BJ (cell line): ENCODE measurements around the gene NT5C2. TPM values are rescaled to one million over a fixed set of nuclear protein-coding genes. Genes with fewer than 3 reads are reported as not detected.

ENCODE experiments used
- CTCF ChIA-PET: fragments of 350-600 bp; formaldehyde crosslinking; extraction: SDS; loops from one replicate; lab custom pipeline; 2021; ENCODE audit warnings: antibody characterized with exemption, inconsistent platforms; lab: Yijun Ruan, JAX
- POLR2A ChIA-PET: fragments of 300-600 bp; sonication (Branson Sonifier 250); formaldehyde crosslinking; extraction: SDS; loops from one replicate; lab custom pipeline; 2021; ENCODE audit warnings: antibody characterized with exemption; lab: Charles Lee
- DNase-seq: peaks from one replicate; pipeline ENCODE4 v3.0.0-alpha.2; 2011; ENCODE audit warnings: low read depth
- H3K27me3 ChIP-seq: 2 replicates; pipeline ENCODE4 v1.6.0; 2011; ENCODE audit warnings: low read length; ENCODE audit not compliant: control insufficient read depth, insufficient read depth
- H3K36me3 ChIP-seq: 2 replicates; pipeline ENCODE4 v1.5.1; 2011; ENCODE audit warnings: low read length; ENCODE audit not compliant: control insufficient read depth, insufficient read depth
- H3K4me3 ChIP-seq: 2 replicates; pipeline ENCODE4 v1.5.1; 2011; ENCODE audit warnings: low read depth, mild to moderate bottlenecking, control low read depth, low read length
- polyA plus RNA-seq: library from polyadenylated mRNA; depleted of rRNA; stranded (reverse); fragments of >200 nt; gene quantifications from 2 replicates; pipeline ENCODE4 v1.2.3, GENCODE V29; 2011
- TF ChIP-seq, protein P1 (sequence below): IDR thresholded peaks from 2 replicates; pipeline ENCODE4 v1.5.1; 2011; ENCODE audit warnings: low read depth, mild to moderate bottlenecking, control low read depth, inconsistent platforms, low read length, moderate library complexity; ENCODE audit not compliant: insufficient read depth

Gene NT5C2
- polyA plus RNA-seq, 1 experiment, result 49.3 TPM

DNA sequence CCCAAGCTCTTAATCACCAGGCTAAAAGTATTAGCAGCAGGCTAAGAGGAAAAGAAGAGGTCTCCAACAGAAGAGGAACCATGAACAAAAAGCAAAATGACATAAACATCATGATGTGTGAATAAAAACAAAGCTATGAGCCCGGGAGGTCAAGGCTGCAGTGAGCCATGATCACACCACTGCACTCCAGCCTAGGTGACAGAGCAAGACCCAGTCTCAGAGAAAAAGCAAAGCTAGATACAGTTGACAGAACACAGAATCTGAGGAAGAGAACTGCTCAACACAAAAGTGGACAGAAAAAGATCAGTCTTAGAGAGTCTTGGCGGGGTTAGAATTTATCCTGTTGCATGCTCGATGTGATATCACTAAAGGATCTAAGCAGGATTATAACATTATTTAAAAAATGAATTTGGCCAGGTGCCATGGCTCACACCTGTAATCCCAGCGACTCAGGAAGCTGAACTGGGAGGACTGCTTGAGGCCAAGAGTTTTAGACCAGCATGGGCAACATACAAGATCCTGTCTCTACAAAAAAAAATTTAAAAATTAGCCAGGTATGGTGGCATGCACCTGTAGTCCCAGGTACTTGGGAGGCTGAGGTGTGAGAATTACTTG, 37.5 kb downstream of the NT5C2 start:
- ChIA-PET CTCF (interaction anchor here (1.2 to 2.5 kb wide), 3 partner anchors 8 to 89 kb away, joined by 3 to 9 read pairs (median 9); no protein-coding TSS in a partner anchor), POLR2A (no interaction called here)
- TF ChIP-seq, protein P1, sequence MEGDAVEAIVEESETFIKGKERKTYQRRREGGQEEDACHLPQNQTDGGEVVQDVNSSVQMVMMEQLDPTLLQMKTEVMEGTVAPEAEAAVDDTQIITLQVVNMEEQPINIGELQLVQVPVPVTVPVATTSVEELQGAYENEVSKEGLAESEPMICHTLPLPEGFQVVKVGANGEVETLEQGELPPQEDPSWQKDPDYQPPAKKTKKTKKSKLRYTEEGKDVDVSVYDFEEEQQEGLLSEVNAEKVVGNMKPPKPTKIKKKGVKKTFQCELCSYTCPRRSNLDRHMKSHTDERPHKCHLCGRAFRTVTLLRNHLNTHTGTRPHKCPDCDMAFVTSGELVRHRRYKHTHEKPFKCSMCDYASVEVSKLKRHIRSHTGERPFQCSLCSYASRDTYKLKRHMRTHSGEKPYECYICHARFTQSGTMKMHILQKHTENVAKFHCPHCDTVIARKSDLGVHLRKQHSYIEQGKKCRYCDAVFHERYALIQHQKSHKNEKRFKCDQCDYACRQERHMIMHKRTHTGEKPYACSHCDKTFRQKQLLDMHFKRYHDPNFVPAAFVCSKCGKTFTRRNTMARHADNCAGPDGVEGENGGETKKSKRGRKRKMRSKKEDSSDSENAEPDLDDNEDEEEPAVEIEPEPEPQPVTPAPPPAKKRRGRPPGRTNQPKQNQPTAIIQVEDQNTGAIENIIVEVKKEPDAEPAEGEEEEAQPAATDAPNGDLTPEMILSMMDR, result no peak
- DNase-seq, result no peak
- H3K27me3 ChIP-seq, result no peaks in the 10 kb centered on the region
- H3K36me3 ChIP-seq, result peaks cover 1% of the 10 kb centered on the region; the same call in 1 of the 2 replicates
- no peak overlapping the region for H3K4me3 ChIP-seq

DNA sequence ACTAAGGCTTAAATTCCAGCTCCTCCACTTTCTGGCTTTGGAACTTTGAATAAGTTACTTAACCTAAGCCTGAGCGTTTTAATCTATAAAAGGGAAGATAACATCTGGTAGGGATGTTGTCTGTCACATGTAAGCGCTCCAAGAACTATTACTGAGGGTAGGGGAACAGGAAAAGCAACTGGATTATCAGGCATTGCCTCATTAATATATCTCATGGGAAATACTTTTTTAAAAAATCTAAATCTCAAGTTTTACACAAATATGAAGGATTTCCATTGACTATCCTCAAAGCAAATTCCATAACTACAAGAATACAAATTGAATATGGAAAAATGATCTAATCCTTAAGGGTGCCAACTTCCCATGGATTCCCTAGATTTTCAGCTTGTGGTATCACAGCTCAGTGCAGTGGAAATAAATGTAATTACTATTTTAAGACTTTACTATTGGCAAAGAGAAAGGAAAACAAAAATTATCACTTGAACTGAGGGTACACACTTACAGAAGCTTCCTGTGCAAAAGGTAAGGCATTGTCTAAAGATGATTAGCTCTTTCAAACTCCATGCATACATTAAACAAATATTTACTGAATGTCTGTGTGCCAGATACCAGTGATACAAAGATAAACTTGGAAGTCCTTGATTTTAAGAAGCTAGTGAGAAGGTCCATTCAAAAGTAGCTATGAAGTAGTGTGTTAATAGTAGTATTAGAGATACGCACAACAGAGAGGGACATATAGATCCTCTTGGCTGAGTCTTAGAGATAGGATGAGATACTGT, 38.4 kb downstream of the NT5C2 start:
- H3K36me3 ChIP-seq, result peaks cover 1% of the 10 kb centered on the region; the same call in 1 of the 2 replicates
- no peak for DNase-seq
- H3K4me3 ChIP-seq, result no peak overlapping the region
- TF ChIP-seq, protein P1, result no peak
- ChIA-PET POLR2A (no interaction called here), CTCF (interaction anchor here (1.2 to 2.5 kb wide), 4 partner anchors 9 to 90 kb away, joined by 3 to 9 read pairs (median 6); no protein-coding TSS in a partner anchor)
- no peaks in the 10 kb centered on the region for H3K27me3 ChIP-seq

DNA sequence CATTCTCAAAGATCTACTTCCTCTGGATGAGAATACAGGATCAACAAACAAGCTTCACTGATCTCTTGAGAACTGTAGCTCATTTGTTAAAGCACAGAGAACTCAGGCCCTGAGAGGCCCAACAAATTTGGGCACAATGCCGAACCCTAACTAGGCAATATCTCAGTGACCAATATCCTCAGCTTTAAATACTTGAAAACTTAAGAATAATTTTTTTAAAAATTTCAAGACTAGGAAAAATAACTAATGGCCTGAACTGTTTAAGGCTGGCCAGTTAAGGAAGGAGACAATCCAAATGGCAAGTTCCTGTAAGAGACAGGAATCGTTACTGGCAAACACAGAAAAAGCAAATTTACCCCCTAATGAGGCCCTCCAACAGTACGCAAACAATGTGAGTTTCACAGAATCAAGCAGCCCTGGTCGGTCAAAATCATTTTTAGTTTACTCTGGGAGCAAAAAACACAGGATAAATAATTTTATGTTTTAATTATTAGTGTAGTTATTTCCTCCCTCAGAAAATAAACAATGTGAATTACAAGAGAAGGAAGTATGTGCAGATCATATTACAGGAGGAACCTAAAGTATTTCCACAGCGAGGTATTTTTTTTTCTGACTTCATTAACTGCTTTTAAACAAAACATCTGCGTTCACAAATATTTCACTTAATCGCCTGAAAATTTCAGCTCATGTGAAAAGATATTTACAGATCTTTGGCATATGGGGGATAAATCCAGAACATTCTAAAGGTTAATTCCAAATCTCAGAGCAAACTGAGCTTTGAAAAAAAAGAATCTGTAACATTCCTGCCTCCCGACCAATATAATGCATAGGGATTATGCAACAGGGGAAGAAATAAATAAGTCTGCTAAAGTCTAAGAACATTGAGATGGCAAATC, 39.5 kb downstream of the NT5C2 start:
- H3K36me3 ChIP-seq, result no peaks in the 10 kb centered on the region
- DNase-seq, result no peak
- ChIA-PET CTCF (interaction anchor here (0.7 to 2.5 kb wide), 3 partner anchors 30 to 91 kb away, joined by 3 to 9 read pairs (median 4); no protein-coding TSS in a partner anchor), POLR2A (no interaction called here)
- peak overlapping the region; percentile 16; the same call in 1 of the 2 replicates for H3K4me3 ChIP-seq
- H3K27me3 ChIP-seq, result no peaks in the 10 kb centered on the region
- TF ChIP-seq, protein P1, result no peak

DNA sequence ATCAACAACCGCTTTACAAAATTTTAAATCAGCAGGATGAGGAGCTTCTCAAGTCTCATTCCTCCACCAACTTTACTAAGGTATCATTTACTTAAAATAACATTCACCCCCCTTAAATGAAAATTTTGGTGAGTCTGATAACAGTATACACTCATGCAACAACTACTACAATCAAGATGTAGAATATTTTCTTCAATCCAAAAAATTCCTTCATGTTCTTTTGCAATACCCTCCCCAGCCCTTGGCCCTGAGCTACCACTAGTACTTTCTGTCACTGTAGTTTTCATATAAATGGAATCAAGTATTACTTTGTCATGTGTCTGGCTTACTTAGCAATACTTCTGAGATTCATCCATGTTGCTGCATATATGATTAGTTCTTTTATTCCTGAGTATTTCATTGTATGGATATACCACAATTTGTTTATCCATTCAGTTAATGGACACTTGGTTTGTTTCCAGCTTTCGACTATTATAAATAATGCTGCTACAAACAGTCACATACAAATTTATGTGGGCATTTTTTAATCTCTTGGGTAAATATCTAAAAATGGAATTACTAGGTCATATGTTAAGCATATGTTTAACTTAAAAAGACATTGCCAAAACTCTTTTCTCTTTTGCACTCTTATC, 43.0 kb downstream of the NT5C2 start:
- ChIA-PET POLR2A (no interaction called here), CTCF (interaction anchor here (0.8 kb wide), 1 partner anchor 20 kb away, joined by 3 read pairs; no protein-coding TSS in a partner anchor)
- Histone ChIP-seq H3K4me3 (no peak overlapping the region), H3K27me3 (no peaks in the 10 kb centered on the region), H3K36me3 (no peaks in the 10 kb centered on the region)
- TF ChIP-seq, protein P1, result no peak
- DNase-seq, result no peak
